HFFc6 (cell line): ENCODE measurements around the gene DTNB. TPM values are rescaled to one million over a fixed set of nuclear protein-coding genes. Genes with fewer than 3 reads are reported as not detected.
"Not testable (repeated sequence)": the region's sequence is repeated elsewhere in the genome, so short reads cannot be mapped to it uniquely, and the experiment has no call there.

Experiments
- DNase-seq: peaks from one replicate; pipeline ENCODE4 v3.0.0-alpha.2; 2018
- H3K27ac Mint-ChIP-seq: 2 replicates; pipeline ENCODE4 v1.8.0; 2020; ENCODE audit warnings: mild to moderate bottlenecking, mixed read lengths
- H3K27me3 Mint-ChIP-seq: 2 replicates; pipeline ENCODE4 v1.8.0; 2021; ENCODE audit warnings: mild to moderate bottlenecking, moderate library complexity, mixed read lengths; ENCODE audit not compliant: insufficient read depth
- H3K36me3 Mint-ChIP-seq: 2 replicates; pipeline ENCODE4 v1.8.0; 2021; ENCODE audit warnings: low read depth, mixed read lengths
- H3K4me1 Mint-ChIP-seq: 2 replicates; pipeline ENCODE4 v1.8.0; 2020; ENCODE audit warnings: low read depth, mixed read lengths
- H3K4me3 Mint-ChIP-seq: 2 replicates; pipeline ENCODE4 v1.8.0; 2020; ENCODE audit warnings: mild to moderate bottlenecking, moderate library complexity, mixed read lengths
- H3K9me3 Mint-ChIP-seq: 2 replicates; pipeline ENCODE4 v1.8.0; 2020; ENCODE audit warnings: mild to moderate bottlenecking, mixed read lengths
- CTCF ChIP-seq: fragments of 200-600 bp; sonication (generic); IDR thresholded peaks from 2 replicates; pipeline ENCODE4 v1.5.0; 2021; ENCODE audit warnings: antibody characterized with exemption, mild to moderate bottlenecking
- total RNA-seq, 6 experiments: library from RNA; stranded (reverse); fragmentation: NEBNext Ultra II Directional; extraction: Animal tissue kit (Norgen Biotek cat#: 25700); gene quantifications; 2 replicates in 1 of 6; 3 replicates in 5 of 6; pipeline ENCODE4 v1.2.3, GENCODE V29; 2021

DTNB gene
- total RNA-seq, 6 experiments from 2014 or later, result 4.2 to 6.2 (median 4.7) TPM

GRCh38 chr2:25545899-25546298 lies 127.5 kb downstream of the DTNB start:
- no peak for DNase-seq
- H3K4me1 Mint-ChIP-seq, result peaks cover 6% of the 10 kb centered on the region; the same call in 1 of the 2 replicates
- H3K9me3 Mint-ChIP-seq, result no peaks in the 10 kb centered on the region
- H3K27me3 Mint-ChIP-seq, result no peaks in the 10 kb centered on the region; the same call in 1 of the 2 replicates
- H3K36me3 Mint-ChIP-seq, result no peaks in the 10 kb centered on the region
- TF ChIP-seq CTCF, result no peak
- no peak overlapping the region for H3K27ac Mint-ChIP-seq
- H3K4me3 Mint-ChIP-seq, result no peak overlapping the region

GRCh38 chr2:25544445-25544844 lies 128.9 kb downstream of the DTNB start:
- peaks cover 6% of the 10 kb centered on the region; the same call in 1 of the 2 replicates for H3K4me1 Mint-ChIP-seq
- H3K36me3 Mint-ChIP-seq, result no peaks in the 10 kb centered on the region
- no peak overlapping the region for H3K27ac Mint-ChIP-seq
- no peak overlapping the region for H3K4me3 Mint-ChIP-seq
- H3K27me3 Mint-ChIP-seq, result no peaks in the 10 kb centered on the region; the same call in 1 of the 2 replicates
- no peaks in the 10 kb centered on the region for H3K9me3 Mint-ChIP-seq
- no peak for TF ChIP-seq CTCF
- no peak for DNase-seq

GRCh38 chr2:25543939-25544338 lies 129.4 kb downstream of the DTNB start:
- DNase-seq, result no peak
- Mint-ChIP-seq H3K27me3 (no peaks in the 10 kb centered on the region; the same call in 1 of the 2 replicates), H3K4me3 (no peak overlapping the region), H3K9me3 (no peaks in the 10 kb centered on the region), H3K27ac (no peak overlapping the region), H3K36me3 (no peaks in the 10 kb centered on the region), H3K4me1 (peaks cover 6% of the 10 kb centered on the region; the same call in 1 of the 2 replicates)
- TF ChIP-seq CTCF, result no peak

GRCh38 chr2:25541378-25541777 lies 132.0 kb downstream of the DTNB start:
- Mint-ChIP-seq H3K9me3 (no peaks in the 10 kb centered on the region), H3K27me3 (no peaks in the 10 kb centered on the region; the same call in 1 of the 2 replicates), H3K27ac (no peak overlapping the region), H3K4me3 (no peak overlapping the region), H3K4me1 (no peaks in the 10 kb centered on the region), H3K36me3 (no peaks in the 10 kb centered on the region)
- TF ChIP-seq CTCF, result no peak
- no peak for DNase-seq

- no peak overlapping the region for H3K4me3 Mint-ChIP-seq
- no peaks in the 10 kb centered on the region; the same call in 1 of the 2 replicates for H3K27me3 Mint-ChIP-seq
- no peak overlapping the region for H3K27ac Mint-ChIP-seq
- peaks cover 1% of the 10 kb centered on the region for H3K9me3 Mint-ChIP-seq
- H3K4me1 Mint-ChIP-seq, result no peaks in the 10 kb centered on the region
- TF ChIP-seq CTCF, result no peak
- no peak for DNase-seq
- no peaks in the 10 kb centered on the region for H3K36me3 Mint-ChIP-seq
Observed at GRCh38 chr2:25539136-25539535, 134.2 kb downstream of the DTNB start.

GRCh38 chr2:25537526-25537925 lies 135.9 kb downstream of the DTNB start:
- H3K27me3 Mint-ChIP-seq, result no peaks in the 10 kb centered on the region; the same call in 1 of the 2 replicates
- no peak for TF ChIP-seq CTCF
- peaks cover 4% of the 10 kb centered on the region for H3K9me3 Mint-ChIP-seq
- H3K27ac Mint-ChIP-seq, result no peak overlapping the region
- no peaks in the 10 kb centered on the region for H3K4me1 Mint-ChIP-seq
- DNase-seq, result no peak
- no peak overlapping the region for H3K4me3 Mint-ChIP-seq
- H3K36me3 Mint-ChIP-seq, result no peaks in the 10 kb centered on the region

- H3K27ac Mint-ChIP-seq, H3K4me1 Mint-ChIP-seq, H3K9me3 Mint-ChIP-seq: not testable (repeated sequence)
Observed at GRCh38 chr2:25535411-25536289, 137.7 kb downstream of the DTNB start.

GRCh38 chr2:25534937-25535336 lies 138.4 kb downstream of the DTNB start:
- not testable (repeated sequence) for H3K27me3 Mint-ChIP-seq, H3K27ac Mint-ChIP-seq, DNase-seq, H3K36me3 Mint-ChIP-seq, H3K4me1 Mint-ChIP-seq, H3K4me3 Mint-ChIP-seq, H3K9me3 Mint-ChIP-seq

More at GRCh38 chr2:25535411-25536289, 137.7 kb downstream of the DTNB start:
- not testable (repeated sequence) for H3K27me3 Mint-ChIP-seq, DNase-seq, H3K36me3 Mint-ChIP-seq, H3K4me3 Mint-ChIP-seq
